ENCODE data around the gene IWS1.

IWS1 gene

GRCh38 chr2:127536707-127537541 is 10.6 kb upstream of the IWS1 start:
- DNase-seq (ENCODE audit: low spot score) (no peak), ATAC-seq (ENCODE audit: low read depth) (no peak)
- Histone ChIP-seq H3K4me1 (ENCODE audit: insufficient read depth, poor library complexity, severe bottlenecking) (no peaks in the 10 kb centered on the region), H3K36me3 (ENCODE audit: low read depth) (no peaks in the 10 kb centered on the region), H3K9me3 (ENCODE audit: severe bottlenecking) (no peaks in the 10 kb centered on the region), H3K27ac (ENCODE audit: poor library complexity, severe bottlenecking) (no peak overlapping the region), H3K27me3 (ENCODE audit: insufficient read depth, poor library complexity, severe bottlenecking) (no peaks in the 10 kb centered on the region), H3K4me3 (ENCODE audit: severe bottlenecking) (no peak overlapping the region)
- no peak for TF ChIP-seq CTCF (IDR thresholded peaks at IDR 0.05; ENCODE audit: poor library complexity, severe bottlenecking)

DNA sequence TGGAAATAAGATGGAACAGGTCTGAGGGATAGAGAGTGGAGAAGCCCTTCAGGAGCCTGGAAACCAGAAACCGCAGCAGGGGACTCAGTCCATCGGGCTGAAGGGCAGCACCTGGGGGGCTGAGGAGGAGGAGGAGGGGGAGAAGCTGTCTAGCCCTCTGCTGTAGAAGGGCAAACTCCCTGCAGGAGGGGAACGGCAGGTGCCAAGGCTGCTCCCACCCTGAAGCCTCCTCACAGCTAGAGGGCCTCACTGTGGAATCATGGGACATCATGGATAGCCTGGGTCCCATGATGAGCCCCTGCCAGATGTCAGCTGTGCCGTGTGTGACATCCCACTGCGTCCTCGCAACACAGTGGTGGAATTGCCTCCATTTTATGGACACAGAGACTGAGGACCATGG is 9.6 kb upstream of the IWS1 start:
- H3K27ac ChIP-seq (ENCODE audit: poor library complexity, severe bottlenecking) = no peak overlapping the region

DNA sequence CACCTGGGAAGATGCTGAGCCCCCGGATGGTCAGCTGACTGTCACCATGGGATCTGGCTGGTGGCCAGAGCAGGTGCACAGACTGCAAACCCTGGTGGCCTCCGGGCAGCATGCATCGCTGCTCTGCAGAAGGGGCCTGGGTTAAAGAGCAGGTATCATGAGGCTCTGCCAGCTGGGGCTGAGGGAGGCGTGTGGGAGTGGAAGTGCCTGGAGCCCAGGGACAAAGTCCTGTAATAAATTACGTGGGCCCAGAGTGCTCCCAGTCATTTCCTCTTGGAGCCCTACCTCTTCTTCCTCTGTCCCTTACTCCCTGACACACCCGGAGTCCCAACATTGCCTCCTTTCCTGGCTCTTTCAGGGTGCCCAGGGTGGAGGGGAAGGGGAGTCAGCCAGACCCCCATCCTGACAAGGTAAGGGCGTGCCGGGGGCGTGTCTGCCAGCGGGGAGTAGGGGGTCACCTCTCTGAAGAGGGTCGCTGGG is 9.2 kb upstream of the IWS1 start, which contains the start of gene MYO7B:
Gene MYO7B, plus strand, starts transcription at position 262 of the 480 bp plus-strand sequence. CDS start 24,040 bp downstream, outside the sequence.
- TF ChIP-seq CTCF (IDR thresholded peaks at IDR 0.05; ENCODE audit: poor library complexity, severe bottlenecking) = no peak
- Histone ChIP-seq H3K27me3 (ENCODE audit: insufficient read depth, poor library complexity, severe bottlenecking) (no peaks in the 10 kb centered on the region), H3K27ac (ENCODE audit: poor library complexity, severe bottlenecking) (no peak within 1 kb of the TSS), H3K4me3 (ENCODE audit: severe bottlenecking) (no peak within 1 kb of the TSS), H3K4me1 (ENCODE audit: insufficient read depth, poor library complexity, severe bottlenecking) (no peaks in the 10 kb centered on the region), H3K36me3 (ENCODE audit: low read depth) (no peaks in the 10 kb centered on the region), H3K9me3 (ENCODE audit: severe bottlenecking) (no peaks in the 10 kb centered on the region)
- ATAC-seq (ENCODE audit: low read depth) = no peak
- no peak for DNase-seq (ENCODE audit: low spot score)

More for the DNA sequence above, 9.6 kb upstream of the IWS1 start:
- no peak for TF ChIP-seq CTCF (IDR thresholded peaks at IDR 0.05; ENCODE audit: poor library complexity, severe bottlenecking)
- no peaks in the 10 kb centered on the region for H3K4me1 ChIP-seq (ENCODE audit: insufficient read depth, poor library complexity, severe bottlenecking)
- DNase-seq (ENCODE audit: low spot score) (no peak), ATAC-seq (ENCODE audit: low read depth) (no peak)
- no peaks in the 10 kb centered on the region for H3K9me3 ChIP-seq (ENCODE audit: severe bottlenecking)
- no peak overlapping the region for H3K4me3 ChIP-seq (ENCODE audit: severe bottlenecking)
- no peaks in the 10 kb centered on the region for H3K27me3 ChIP-seq (ENCODE audit: insufficient read depth, poor library complexity, severe bottlenecking)
- H3K36me3 ChIP-seq (ENCODE audit: low read depth) = no peaks in the 10 kb centered on the region

DNA sequence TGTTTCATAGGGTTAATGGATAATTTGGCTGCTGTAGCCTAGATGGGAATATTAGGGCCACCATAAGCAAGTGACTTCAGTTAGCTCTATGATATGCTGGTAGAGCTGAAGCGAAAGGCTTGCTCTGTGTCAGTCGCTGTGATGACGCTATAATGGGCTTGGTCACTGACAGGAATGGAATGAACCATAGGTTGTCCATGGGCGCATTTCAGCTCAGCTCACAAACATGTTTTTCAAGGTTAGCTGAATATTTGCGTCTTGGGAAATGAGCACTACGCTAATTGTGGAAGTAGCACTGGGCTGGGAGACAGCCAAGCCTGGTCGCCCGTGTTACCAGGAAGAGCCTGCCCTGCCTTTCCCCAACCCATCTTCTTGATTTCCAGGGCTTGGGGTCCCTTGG is 6.0 kb upstream of the IWS1 start:
- H3K4me1 ChIP-seq (ENCODE audit: insufficient read depth, poor library complexity, severe bottlenecking) = peaks cover 5% of the 10 kb centered on the region
- H3K4me3 ChIP-seq (ENCODE audit: severe bottlenecking) = no peak overlapping the region
- no peaks in the 10 kb centered on the region for H3K27me3 ChIP-seq (ENCODE audit: insufficient read depth, poor library complexity, severe bottlenecking)
- no peak for ATAC-seq (ENCODE audit: low read depth)
- no peak overlapping the region for H3K27ac ChIP-seq (ENCODE audit: poor library complexity, severe bottlenecking)
- DNase-seq (ENCODE audit: low spot score) = no peak
- no peak for TF ChIP-seq CTCF (IDR thresholded peaks at IDR 0.05; ENCODE audit: poor library complexity, severe bottlenecking)
- no peaks in the 10 kb centered on the region for H3K9me3 ChIP-seq (ENCODE audit: severe bottlenecking)
- H3K36me3 ChIP-seq (ENCODE audit: low read depth) = no peaks in the 10 kb centered on the region

- DNase-seq (ENCODE audit: low spot score) (no peak), ATAC-seq (ENCODE audit: low read depth) (no peak)
- Histone ChIP-seq H3K4me1 (ENCODE audit: insufficient read depth, poor library complexity, severe bottlenecking) (peaks cover 5% of the 10 kb centered on the region), H3K27ac (ENCODE audit: poor library complexity, severe bottlenecking) (no peak overlapping the region), H3K27me3 (ENCODE audit: insufficient read depth, poor library complexity, severe bottlenecking) (no peaks in the 10 kb centered on the region), H3K9me3 (ENCODE audit: severe bottlenecking) (no peaks in the 10 kb centered on the region), H3K4me3 (ENCODE audit: severe bottlenecking) (no peak overlapping the region), H3K36me3 (ENCODE audit: low read depth) (no peaks in the 10 kb centered on the region)
- no peak for TF ChIP-seq CTCF (IDR thresholded peaks at IDR 0.05; ENCODE audit: poor library complexity, severe bottlenecking)
Measured at GRCh38 chr2:127531221-127531648, 4.9 kb upstream of the IWS1 start.

Measured in RWPE2 (cell line).